ENCODE results near the gene COQ4.
"Not testable (repeated sequence)": the region's sequence is repeated elsewhere in the genome, so short reads cannot be mapped to it uniquely, and the experiment has no call there.

Gene COQ4

DNA sequence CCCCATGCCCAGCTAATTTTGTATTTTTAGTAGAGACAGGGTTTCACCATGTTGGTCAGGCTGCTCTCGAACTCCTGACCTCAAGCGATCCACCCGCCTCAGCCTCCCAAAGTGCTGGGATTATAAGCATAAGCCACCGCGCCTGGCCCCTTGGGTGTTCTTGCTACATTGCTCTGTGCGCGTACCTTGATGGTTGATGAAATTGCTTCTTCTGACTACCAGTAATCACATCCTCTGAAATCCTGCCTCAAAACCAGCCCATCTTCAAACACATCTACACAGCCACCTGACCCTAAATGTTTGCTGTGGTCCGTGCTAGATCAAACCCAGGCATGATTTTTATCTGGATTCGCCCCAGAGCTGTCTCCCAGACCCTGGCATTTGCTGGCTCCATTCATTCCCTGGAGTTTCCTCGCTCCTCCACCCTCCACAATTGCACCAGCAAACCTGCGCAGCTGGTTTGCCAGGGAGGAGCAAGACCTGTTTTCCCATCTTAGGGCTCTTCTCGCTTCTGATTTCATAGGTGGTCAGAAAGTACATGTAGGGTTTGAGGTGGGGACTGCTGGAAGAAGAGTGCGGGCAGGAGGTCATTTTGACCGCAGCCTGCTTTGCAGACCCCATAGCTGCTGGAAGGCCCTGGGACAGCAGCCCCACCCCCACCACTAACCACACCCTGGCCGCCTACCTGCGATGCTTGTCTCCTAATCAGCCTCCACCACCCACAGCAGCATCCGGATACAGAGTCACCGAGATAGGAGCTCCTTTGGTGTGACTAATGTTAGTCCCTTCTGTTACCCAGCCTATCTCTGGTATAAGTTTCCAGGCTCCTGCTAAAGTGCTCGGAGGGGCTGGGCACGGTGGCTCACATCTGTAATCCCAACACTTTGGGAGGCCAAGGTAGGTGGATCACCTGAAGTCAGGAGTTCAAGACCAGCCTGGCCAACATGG is 23.8 kb upstream of the COQ4 start:
- no peak for DNase-seq (ENCODE audit: low spot score)

DNA sequence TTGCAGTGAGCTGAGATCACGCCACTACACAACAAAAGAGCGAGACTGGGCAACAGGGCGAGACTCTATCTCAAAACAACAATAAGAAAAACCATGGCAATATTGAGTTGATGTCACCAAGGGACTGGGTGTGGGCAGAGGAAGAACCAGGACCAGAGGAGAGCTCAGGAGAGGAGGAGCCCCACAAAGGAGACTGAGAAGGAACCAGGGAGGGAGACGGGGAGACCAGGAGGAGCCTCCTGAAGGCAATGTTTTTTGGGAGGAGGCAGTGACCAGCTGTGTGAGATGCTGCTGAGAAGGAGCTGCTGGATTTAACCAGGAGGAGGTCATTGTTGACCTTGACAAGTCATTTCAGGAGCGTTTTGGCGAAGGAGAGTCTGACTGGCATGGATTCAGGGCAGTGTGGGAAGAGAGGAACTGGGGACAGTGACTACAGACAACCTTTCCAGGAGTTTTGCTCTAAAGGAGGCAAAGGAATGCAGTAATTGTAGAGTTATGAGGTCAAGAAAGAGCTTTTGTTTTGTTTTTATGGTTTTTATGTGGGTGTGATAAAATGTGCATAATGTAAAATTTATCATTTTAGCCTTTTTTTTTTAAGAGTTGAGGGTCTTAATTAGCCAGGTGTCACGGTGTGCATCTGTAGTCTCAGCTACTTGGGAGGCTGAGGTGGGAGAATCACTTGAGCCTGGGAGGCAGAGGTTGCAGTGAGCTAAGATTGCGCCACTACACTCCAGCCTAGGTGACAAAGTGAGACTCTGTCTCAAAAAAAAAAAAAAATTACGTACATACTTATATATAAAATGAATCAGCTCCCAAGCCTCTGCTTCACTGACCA is 18.3 kb upstream of the COQ4 start:
- DNase-seq (ENCODE audit: low spot score): no peak

DNA sequence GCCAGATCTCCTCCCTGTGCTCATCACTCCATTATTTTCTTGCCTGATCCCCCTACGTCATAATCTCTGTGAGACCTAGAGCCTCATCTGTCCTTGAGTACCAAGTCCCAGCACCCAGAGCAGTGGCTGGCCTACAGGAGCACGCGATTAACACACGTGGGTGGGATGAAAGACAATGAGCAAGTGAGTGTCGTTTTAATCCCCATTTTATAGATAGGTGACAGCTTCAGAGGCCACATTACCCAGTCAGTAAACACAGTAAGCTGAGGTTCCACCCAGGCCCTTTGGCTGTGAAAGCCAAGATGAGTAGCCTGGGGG is 17.7 kb upstream of the COQ4 start:
- no peak for DNase-seq (ENCODE audit: low spot score)

DNA sequence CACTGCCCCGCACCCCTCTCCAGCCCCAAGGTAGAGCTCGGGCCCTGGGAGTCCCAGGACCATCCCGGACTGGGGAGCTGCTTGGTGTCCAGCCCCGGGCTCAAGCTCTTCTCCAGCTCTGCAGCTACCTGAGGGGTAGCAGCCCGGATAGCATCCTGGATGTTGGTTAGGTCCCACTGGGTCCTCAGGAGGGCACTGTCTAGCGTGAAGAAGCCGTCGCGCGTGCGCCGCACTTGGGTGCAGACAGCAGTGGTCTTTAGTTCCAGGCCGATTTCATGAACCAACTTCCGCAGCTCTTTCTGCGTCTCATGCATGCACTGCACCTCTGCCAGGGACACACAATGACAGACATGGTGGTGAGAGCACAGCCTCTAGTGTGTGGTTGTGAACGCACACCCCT is 13.1 kb upstream of the COQ4 start:
- no peak for DNase-seq (ENCODE audit: low spot score)

DNA sequence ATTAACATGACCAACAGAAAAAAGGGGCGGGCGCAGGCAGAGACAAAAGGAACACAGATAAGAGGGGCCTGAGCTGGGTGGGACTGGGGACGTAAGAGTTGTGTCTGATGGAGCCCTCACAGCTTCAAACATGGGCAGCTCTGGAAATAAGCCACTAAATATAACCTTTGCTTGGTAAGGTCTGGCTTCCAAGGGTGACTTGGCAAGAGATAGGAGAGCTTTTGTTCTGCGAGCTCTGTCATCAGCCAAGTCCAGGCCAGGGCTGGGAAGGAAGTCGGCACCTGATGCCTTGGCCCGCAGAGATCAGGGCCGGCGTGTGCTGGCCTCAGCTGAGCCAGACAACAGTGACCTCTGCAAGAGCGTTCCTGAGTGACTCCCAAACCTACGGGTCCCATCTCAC is 12.2 kb upstream of the COQ4 start:
- no peak for DNase-seq (ENCODE audit: low spot score)

DNA sequence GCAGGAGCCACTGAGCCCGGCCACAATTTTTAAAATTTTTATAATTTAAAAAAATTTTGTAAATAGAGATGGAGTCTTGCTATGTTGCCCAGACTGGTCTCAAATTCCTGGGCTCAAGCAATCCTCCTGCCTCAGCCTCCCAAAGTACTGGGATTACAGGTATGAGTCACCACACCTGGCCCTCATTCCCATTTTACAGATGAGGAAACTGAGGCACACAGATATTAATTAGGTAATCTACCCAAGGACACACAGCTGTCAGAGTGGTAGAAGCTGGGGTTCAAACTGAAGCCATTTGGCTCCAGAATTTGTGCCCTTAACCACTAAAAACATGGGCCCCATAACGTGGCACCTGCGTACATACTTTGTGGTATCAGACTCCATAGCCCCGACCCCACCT is 7.9 kb upstream of the COQ4 start:
- DNase-seq (ENCODE audit: low spot score): no peak

DNA sequence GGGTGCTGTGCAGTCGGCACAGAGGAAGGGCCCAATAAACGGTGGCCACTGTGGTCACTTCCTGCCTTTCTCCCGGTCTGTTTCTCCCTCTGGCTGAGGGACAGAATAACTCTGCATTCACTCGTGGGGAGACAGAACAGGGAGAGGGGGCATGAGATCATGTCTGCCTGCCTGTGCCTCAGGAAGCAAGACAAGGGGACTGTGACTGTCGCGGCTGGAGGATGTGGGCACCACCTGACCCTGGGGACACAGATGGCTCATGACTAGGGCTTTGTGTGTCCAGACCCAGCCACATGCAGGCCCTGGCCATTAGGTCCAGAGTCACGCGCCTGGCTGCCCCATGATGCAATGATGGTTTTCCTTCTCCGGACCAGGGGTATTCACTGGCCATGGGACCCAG is 6.2 kb upstream of the COQ4 start:
- DNase-seq (ENCODE audit: low spot score): peak; percentile 71

DNA sequence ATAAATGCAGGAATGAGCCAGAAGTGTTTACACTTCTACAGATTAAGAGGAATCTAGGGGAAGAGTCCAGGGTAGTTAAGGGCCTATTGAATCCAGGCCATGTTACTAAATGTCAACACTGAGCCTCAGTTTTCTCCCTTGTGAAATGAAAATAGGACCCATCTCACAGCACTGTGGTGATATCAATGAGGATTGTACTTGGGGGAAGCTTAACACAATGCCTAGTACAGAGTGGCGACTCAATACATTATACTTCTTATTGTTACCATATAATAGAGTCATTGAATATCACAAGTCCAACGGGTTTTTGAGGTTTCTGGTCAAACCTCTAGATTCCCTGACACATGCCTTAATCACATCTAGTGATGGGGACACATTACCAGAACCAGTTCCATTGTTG is 5.0 kb upstream of the COQ4 start:
- DNase-seq (ENCODE audit: low spot score): no peak

DNA sequence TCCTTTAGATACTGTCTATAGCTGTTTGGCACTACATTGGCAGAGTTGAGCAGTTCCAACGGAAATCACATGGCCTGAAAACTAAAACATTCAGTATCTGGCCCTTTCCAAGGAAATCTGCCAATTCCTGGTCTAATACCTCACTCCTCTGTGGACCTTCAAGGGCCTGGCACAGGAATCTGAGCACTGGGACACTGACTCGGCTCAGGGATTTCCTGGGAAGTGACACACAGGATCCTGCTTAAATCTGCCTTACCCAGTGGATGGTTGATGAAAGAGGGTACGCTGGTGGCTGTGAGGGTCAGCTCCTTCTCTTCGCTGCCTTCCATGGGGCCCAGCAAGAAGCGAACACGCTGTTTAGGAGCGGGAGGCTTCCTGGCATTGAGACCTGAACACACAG is 1.3 kb upstream of the COQ4 start:
- DNase-seq (ENCODE audit: low spot score): peak; percentile 33

DNA sequence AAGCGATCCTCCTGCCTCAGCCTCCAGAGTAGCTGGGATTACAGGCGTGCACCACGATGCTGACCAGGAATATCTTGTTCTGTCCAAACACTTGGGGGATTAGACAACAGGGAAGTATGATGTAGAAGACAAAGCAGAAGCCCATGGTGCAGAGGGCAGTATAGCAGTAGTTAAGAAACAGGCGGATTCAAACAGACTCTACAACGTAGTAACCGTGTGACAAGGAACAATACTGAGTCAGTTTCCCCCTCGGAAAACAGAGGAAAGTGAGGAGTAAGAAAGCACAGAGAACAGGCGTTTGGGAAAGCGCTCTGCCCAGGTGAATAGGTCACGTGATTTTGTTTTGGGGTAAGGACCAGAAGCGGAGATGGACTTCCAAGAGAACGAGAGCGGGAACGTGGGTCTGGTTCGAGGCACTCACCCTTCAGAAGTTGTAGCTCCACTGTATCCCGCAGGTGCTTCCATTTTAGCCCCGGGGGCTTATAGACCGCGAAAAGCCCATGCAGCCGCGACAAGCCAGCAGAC is 698 bp upstream of the COQ4 start:
- DNase-seq (ENCODE audit: low spot score): no peak

DNA sequence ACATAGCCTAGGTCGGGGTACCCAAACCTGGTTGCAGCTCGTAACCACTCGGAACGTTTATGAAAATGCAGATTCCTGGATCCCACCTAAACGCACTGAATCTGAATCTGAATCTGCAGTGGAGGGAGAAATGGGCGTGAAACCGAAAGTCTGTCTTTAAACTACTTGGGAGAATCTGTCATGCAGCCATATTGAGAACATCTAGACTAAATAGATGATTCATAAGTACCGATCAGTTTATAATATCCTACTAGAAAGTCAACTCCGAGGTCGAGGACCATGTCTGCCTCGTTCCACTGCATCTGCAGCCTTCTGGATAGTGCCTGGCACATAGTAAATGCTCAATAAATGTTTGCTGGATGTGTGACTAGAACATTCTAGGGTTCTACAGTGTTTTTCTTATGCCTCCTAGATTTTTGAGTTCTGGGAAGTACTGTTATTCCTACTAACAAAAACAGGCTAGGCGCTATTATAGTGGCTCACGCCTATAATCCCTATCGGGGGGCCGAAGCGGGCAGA is 632 bp downstream of the COQ4 start:
- DNase-seq (ENCODE audit: low spot score): peak; percentile 33

DNA sequence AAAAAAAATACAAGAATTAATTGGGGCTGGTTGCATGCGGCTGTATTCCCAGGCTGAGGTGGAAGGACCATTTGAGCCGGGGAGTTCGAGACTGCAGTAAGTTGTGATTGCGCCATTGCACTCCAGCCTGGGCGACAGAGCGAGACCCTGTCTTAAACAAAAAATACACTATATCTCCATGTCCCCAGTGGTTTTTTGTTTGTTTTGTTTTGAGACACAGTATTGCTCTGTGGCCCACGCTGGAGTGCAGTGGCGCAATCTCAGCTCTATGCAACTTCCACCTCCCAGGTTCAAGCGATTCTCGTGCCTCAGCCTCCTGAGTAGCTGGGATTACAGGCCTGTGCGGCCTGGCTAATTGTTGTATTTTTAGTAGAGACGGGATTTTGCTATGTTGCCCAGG is 1.2 kb downstream of the COQ4 start:
- no peak for DNase-seq (ENCODE audit: low spot score)

DNA sequence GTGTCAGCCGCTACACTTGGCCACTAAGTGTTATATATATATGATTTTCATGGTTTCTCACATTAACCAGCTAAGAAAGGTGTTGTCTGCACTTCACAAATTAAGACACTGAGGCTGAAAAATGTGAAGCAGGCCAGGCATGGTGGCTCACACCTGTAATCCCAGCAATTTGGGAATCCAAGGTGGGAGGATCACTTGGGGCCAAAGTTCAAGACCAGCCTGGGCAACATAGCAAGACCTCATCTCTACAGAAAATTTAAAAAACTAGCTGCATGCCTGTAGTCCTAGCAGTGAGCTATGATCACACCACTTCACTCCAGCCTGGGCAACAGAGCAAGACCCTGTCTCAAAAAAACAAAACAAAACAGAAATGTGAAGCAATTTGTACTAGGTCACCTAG is 1.8 kb downstream of the COQ4 start:
- no peak for DNase-seq (ENCODE audit: low spot score)

DNA sequence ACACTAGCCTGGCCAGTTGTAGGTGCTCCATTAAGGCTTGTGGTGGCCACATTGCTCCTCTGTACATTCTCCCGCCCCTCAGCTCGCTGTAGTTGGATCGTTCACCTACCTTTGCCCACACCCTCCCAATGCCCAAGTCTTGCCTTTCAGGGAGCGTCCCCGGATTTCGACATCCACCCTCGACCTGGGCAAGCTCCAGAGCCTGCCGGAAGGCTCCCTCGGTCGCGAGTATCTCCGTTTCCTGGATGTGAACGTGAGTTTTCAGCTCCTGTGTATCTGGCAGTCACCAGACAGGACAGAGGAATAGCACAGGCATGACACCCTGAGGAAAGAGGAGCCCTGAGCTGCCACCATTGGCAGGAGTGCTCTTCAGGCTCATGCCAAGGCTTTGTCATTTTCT is 3.0 kb downstream of the COQ4 start:
- DNase-seq (ENCODE audit: low spot score): no peak

DNA sequence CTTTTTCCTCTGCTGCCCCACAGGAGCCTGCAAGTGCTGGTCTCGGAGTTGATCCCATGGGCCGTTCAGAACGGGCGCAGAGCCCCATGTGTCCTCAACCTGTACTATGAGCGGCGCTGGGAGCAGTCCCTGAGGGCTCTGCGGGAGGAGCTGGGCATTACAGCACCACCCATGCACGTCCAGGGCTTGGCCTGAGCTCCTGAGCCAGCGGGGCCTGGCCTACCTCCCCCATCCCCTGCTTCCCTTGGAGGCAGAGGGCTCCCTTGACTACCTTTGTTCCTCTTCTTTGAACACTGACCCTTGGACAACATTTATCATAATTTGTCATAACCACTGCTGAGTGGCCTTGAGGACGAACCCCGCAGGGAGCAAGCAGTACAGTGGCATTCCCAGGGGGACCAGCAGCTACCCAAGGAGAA is 10.8 kb downstream of the COQ4 start:
- DNase-seq (ENCODE audit: low spot score): no peak

DNA sequence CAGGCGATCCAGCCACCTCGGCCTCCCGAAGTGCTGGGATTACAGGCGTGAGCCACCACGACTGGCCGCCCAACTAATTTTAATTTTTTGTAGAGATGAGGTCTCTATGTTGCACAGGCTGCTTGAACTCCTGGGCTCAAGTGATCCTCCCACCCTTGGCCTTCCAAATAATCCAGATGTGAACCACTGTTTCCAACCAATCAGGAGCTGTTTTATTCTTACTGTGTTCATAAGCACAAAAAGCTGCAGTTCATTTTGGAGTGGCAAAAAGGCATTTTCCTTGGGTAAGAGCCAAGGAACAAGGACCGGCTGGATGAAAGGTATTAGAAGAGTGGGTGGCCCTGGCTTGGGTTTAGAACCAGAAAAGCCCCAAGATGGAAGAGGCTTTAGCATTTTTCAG is 12.5 kb downstream of the COQ4 start:
- DNase-seq (ENCODE audit: low spot score): no peak

DNA sequence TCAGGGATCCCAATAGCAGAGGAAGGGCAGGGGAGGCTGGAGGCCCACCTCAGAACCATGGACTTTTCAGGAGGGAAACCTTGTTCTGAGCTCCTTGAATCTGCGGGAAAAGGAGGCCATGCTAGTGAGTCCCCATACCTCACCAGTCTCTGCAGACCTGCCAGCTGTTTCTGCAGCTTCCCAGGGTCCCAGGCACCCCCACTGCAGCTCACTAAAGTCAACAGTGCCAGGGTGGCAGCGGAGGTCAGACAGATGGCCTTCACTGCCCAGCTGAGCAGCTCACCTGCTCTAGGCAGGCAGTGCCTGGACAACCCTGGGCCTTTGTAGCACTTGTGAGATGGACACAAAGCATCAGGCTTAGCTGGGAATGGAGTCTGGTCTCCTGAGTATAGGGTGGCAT is 13.3 kb downstream of the COQ4 start:
- no peak for DNase-seq (ENCODE audit: low spot score)

DNA sequence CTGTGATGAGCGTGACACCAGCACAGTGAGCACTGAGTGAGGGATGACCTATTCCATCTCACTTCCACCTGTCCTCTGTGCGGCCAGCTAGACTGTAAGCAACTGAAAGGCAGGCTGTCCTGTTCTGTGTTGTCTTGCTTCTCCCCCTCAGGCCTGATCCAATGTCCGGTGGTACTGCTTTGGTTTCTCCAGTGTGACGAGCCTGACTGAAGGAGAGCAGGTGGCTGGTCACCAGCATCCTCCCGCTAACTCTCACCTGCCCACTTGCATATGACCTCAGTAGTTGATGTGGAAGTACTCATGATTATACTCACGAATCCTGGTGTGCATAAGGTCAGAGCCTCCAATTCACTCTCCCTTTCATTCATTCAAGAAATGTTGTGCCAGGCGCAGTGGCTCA is 15.3 kb downstream of the COQ4 start:
- DNase-seq (ENCODE audit: low spot score): no peak

DNA sequence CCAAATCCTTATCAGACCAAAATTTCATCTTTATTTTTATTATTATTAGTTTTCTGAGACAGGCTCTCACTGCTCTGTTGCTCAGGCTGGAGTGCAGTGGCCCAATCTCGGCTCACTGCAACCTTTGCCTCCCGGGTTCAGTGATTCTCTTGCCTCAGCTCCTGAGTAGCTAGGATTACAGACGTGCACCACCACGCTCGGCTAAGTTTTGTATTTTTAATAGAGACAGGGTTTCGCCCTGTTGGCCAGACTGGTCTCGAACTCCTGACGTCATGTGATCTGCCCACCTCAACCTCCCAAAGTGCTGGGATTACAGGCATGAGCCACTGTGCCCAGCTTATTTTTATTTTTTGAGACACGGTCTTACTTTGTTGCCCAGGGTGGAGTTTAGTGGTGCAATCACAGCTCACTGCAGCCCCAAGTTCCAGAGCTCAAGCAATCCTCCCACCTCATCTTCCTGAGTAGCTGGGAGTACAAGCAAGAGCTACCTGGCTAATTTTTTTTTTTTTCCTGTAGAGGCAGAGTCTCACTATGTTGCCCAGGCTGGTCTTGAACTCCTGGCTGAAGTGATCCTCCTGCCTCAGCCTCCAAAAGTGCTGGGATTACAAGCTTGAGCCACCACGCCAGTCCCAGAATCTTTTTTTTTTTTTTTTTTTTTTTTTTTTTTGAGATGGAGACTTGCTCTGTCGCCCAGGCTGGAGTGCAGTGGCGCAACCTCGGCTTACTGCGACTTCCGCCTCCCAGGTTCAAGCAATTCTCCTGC is 16.4 kb downstream of the COQ4 start:
- not testable (repeated sequence) for DNase-seq (ENCODE audit: low spot score)

DNA sequence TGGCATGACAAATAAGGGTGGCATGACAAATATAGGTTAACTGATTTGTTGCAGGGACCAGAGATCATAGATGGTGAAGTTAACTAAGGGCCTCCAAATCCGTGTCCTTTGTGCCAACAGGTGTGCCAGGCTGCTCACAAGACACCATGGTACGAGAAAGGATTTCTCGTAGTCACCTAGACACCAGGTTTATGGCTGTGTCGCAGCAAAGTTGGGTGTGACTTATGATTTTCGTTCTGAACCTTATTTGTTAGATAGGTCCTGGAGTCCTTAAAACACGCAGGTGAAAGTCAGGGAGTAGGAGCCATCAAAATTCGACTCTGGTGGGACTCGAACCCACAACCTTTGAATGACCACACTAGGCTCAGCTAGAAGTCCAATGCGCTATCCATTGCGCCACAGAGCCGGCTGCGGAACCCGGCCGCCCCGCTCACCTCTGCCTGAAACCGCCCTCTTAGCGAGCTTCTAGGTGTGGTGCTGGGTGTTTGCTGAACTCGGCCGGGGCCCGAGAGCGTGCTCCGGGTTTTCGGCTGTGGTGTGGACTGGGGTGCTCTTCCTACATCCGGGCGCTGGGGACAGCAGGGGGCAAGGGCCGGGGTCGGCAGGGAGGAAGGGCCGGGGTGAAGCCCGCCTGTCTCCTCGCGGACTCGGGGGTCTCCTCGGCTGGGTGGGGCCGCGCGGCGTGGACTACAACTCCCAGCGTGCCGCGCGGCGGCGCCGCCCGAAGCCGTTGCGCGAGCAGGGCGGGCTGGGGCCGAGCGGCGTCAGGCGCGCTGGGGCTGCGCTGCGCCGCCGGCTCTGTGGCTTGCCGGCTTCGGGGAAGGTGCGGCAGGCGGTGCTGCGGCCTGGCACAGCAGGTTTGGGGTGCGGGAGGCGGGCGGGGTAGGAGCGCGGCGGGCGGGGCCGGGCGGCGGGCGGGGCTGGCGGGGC is 17.4 kb downstream of the COQ4 start, which contains the start of gene SLC27A4:
Gene SLC27A4, plus strand, starts transcription at position 767 of the 930 bp plus-strand sequence. CDS start 2,606 bp downstream, outside the sequence.
- DNase-seq (ENCODE audit: low spot score): peak; percentile 74
